SK-N-SH (cell line): ENCODE results near the gene ZMIZ2. TPM values are rescaled to one million over a fixed set of nuclear protein-coding genes. Genes with fewer than 3 reads are reported as not detected.

Experiments
- CTCF ChIA-PET: fragments of 300-600, 350-600 bp; formaldehyde crosslinking; extraction: SDS; loops from one replicate; lab custom pipeline; 2021; lab: Yijun Ruan, JAX
- POLR2A ChIA-PET: fragments of 350-600 bp; sonication (Branson Sonifier 250); formaldehyde crosslinking; extraction: SDS; loops from one replicate; lab custom pipeline; 2020; ENCODE audit warnings: antibody characterized with exemption, inconsistent platforms; lab: Yijun Ruan, JAX
- DNase-seq: peaks from one replicate; pipeline ENCODE4 v3.0.0; 2012
- H2AFZ ChIP-seq: fragments of 200-600 bp; sonication (generic); 2 replicates; pipeline ENCODE4 v1.8.1; 2016; ENCODE audit warnings: antibody characterized with exemption, mild to moderate bottlenecking, low read depth
- H3F3A ChIP-seq: fragments of 200-600 bp; sonication (generic); replicated peaks from 2 replicates; pipeline ENCODE3; 2016; ENCODE audit warnings: antibody characterized with exemption, mild to moderate bottlenecking; ENCODE audit not compliant: insufficient read depth
- H3K27ac ChIP-seq, 2 experiments: fragments of 200-500 bp in 1 of 2; fragments of 200-600 bp in 1 of 2; sonication (Bioruptor generic) in 1 of 2; sonication (generic), shearing (Covaris generic) in 1 of 2; 2 replicates each; pipeline versions ENCODE4 v1.5.1 to v1.6.1; 2014 to 2016; ENCODE audit warnings: low read depth in 2 of 2, inconsistent platforms in 1 of 2, low read length in 1 of 2, mild to moderate bottlenecking in 1 of 2, mixed read lengths in 1 of 2
- H3K27me3 ChIP-seq: fragments of 200-600 bp; sonication (generic), shearing (Covaris generic); 2 replicates; pipeline ENCODE4 v1.6.1; 2016; ENCODE audit warnings: mixed run types; ENCODE audit not compliant: insufficient read depth
- H3K36me3 ChIP-seq, 2 experiments: fragments of 200-500 bp in 1 of 2; fragments of 200-600 bp in 1 of 2; sonication (Bioruptor generic) in 1 of 2; sonication (generic) in 1 of 2; replicated peaks in 1 of 2; 2 replicates each; pipeline versions ENCODE3 to v1.5.1; 2014 to 2016; ENCODE audit warnings: low read length in 1 of 2, mild to moderate bottlenecking in 1 of 2; ENCODE audit not compliant: insufficient read depth in 2 of 2, control insufficient read depth in 1 of 2
- H3K4me1 ChIP-seq, 2 experiments: fragments of 200-500 bp in 1 of 2; fragments of 200-600 bp in 1 of 2; sonication (Bioruptor generic) in 1 of 2; sonication (generic), shearing (Covaris generic) in 1 of 2; 2 replicates each; pipeline versions ENCODE4 v1.5.1 to v1.6.1; 2014 to 2016; ENCODE audit warnings: low read depth in 1 of 2, low read length in 1 of 2, mixed run types in 1 of 2; ENCODE audit not compliant: insufficient read depth in 2 of 2, control insufficient read depth in 1 of 2
- H3K4me2 ChIP-seq: fragments of 200-600 bp; sonication (generic), shearing (Covaris generic); 2 replicates; pipeline ENCODE4 v1.6.1; 2017; ENCODE audit warnings: mixed run types
- H3K4me3 ChIP-seq, 2 experiments: fragments of 200-500 bp in 1 of 2; fragments of 200-600 bp in 1 of 2; sonication (Bioruptor generic) in 1 of 2; sonication (generic), shearing (Covaris generic) in 1 of 2; 2 replicates each; pipeline versions ENCODE4 v1.5.1 to v1.8.1; 2014 to 2016; ENCODE audit warnings: low read depth in 2 of 2, inconsistent platforms in 1 of 2, low read length in 1 of 2, mild to moderate bottlenecking in 1 of 2, mixed read lengths in 1 of 2, moderate library complexity in 1 of 2
- H3K79me2 ChIP-seq: fragments of 200-600 bp; sonication (generic); 2 replicates; pipeline ENCODE4 v1.8.1; 2017; ENCODE audit warnings: mild to moderate bottlenecking; ENCODE audit not compliant: insufficient read depth
- H3K9ac ChIP-seq: fragments of 200-600 bp; sonication (generic); 2 replicates; pipeline ENCODE4 v1.6.1; 2017; ENCODE audit warnings: mixed run types
- H3K9me2 ChIP-seq: fragments of 200-600 bp; sonication (generic); 2 replicates; pipeline ENCODE4 v1.6.1; 2017; ENCODE audit warnings: mixed run types
- H3K9me3 ChIP-seq: fragments of 200-600 bp; sonication (generic); 2 replicates; pipeline ENCODE4 v1.6.1; 2017; ENCODE audit warnings: mixed run types, mild to moderate bottlenecking, moderate library complexity
- H4K20me1 ChIP-seq: fragments of 200-600 bp; sonication (generic); 2 replicates; pipeline ENCODE4 v1.6.1; 2017; ENCODE audit warnings: mild to moderate bottlenecking, mixed run types; ENCODE audit not compliant: insufficient read depth
- ELF1 ChIP-seq: IDR thresholded peaks from 2 replicates; pipeline ENCODE4 v1.4.0; 2012
- EP300 ChIP-seq, 2 experiments: IDR thresholded peaks; 2 replicates each; pipeline versions ENCODE4 v1.4.0 to v1.6.1; 2012; ENCODE audit warnings: borderline replicate concordance in 1 of 2, low read depth in 1 of 2, low read length in 1 of 2
- EZH2phosphoT487 ChIP-seq: fragments of 200-600 bp; sonication (generic); IDR thresholded peaks from 2 replicates; pipeline ENCODE4 v1.6.1; 2017; ENCODE audit warnings: low read depth, mixed run types, mild to moderate bottlenecking, antibody characterized with exemption, moderate library complexity, borderline replicate concordance
- FOSL2 ChIP-seq: IDR thresholded peaks from 2 replicates; pipeline ENCODE4 v1.4.0; 2012; ENCODE audit warnings: low read depth, mild to moderate bottlenecking, moderate library complexity, borderline replicate concordance
- FOXJ3 ChIP-seq: sonication (generic); formaldehyde crosslinking; IDR thresholded peaks from 2 replicates; pipeline ENCODE4 v1.5.1; 2020; ENCODE audit warnings: mild to moderate bottlenecking, missing genetic modification reagents
- MAX ChIP-seq: IDR thresholded peaks from 2 replicates; pipeline ENCODE4 v1.4.0; 2012; ENCODE audit warnings: low read depth
- NFIC ChIP-seq: IDR thresholded peaks from 2 replicates; pipeline ENCODE4 v1.4.0; 2012; ENCODE audit warnings: borderline replicate concordance
- POLR2AphosphoS5 ChIP-seq: IDR thresholded peaks from 2 replicates; pipeline ENCODE4 v1.6.1; 2012; ENCODE audit warnings: low read depth, low read length
- RAD21 ChIP-seq: IDR thresholded peaks from 2 replicates; pipeline ENCODE4 v1.6.1; 2012; ENCODE audit warnings: mild to moderate bottlenecking, low read length
- RCOR1 ChIP-seq: fragments of 150-350 bp; IDR thresholded peaks from 2 replicates; pipeline ENCODE4 v1.6.1; 2017; ENCODE audit warnings: antibody characterized with exemption, low read length
- SMC3 ChIP-seq: IDR thresholded peaks from 2 replicates; pipeline ENCODE4 v1.6.1; 2012; ENCODE audit warnings: low read depth, low read length, improper control_type of control experiment
- TCF12 ChIP-seq: IDR thresholded peaks from 2 replicates; pipeline ENCODE4 v1.4.0; 2012
- TEAD4 ChIP-seq: IDR thresholded peaks from 2 replicates; pipeline ENCODE4 v1.4.0; 2012; ENCODE audit warnings: mild to moderate bottlenecking, borderline replicate concordance; ENCODE audit not compliant: insufficient read depth
- WGBS: methylation state at CpG from one replicate; pipeline ENCODE4 v1.1.6; 2017; ENCODE audit warnings: low lambda C conversion rate; 5-methylcytosine and 5-hydroxymethylcytosine counted together
- polyA plus RNA-seq, 3 experiments: library from polyadenylated mRNA; depleted of rRNA; stranded (reverse); fragments of >200 nt; gene quantifications; 2 replicates each; pipeline ENCODE4 v1.2.3, GENCODE V29; 2012
- TF ChIP-seq, protein P1 (sequence below): IDR thresholded peaks from 2 replicates; pipeline ENCODE4 v1.4.0; 2012; ENCODE audit warnings: low read depth, borderline replicate concordance
- TF ChIP-seq, protein P2 (sequence below): fragments of 150-350 bp; IDR thresholded peaks from 2 replicates; pipeline ENCODE4 v1.6.1; 2016; ENCODE audit warnings: mild to moderate bottlenecking, low read depth, low read length

Gene ZMIZ2
- polyA plus RNA-seq, 1 of the 3 experiments (the other 2 are of a cell fraction), result 18.1 TPM

DNA sequence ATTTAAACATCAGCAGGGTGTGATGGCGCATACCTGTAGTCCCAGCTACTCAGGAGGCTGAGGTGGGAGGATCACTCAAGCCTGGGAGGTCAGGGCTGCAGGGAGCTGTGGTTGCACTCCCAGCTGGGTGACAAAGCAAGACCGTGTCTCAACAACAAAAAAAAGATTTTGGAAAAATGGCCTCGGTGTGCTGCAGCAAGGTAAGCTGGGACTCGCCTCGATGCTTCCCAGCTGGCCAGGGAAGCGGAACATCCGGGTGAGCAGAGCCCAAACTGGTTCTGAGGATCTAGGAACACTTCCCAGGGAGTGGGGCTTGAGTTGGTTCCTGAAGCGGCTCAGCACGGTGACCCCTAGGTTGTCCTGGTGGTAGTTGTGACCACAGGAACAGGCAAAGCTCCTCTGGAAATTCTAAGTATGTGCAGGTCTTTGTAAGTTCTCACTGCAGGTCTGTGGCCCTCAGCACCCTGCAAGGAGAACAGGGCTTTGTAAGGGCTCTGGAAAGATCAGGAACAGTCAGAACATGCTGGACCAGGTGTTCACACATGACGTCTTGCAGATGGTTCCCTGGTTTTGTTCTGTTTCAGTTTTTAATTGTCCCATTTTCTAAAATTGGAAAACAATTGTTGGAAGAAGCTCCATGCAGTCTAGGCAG lies 38.6 kb upstream of the ZMIZ2 start:
- H3K9ac ChIP-seq, result no peak overlapping the region
- H3K79me2 ChIP-seq, result no peaks in the 10 kb centered on the region
- H3K4me3 ChIP-seq, result no peak overlapping the region
- no peaks in the 10 kb centered on the region for H4K20me1 ChIP-seq
- no peaks in the 10 kb centered on the region for H3K9me2 ChIP-seq
- peaks cover 0 to 26% of the 10 kb centered on the region in 2 experiments for H3K36me3 ChIP-seq
- no peak overlapping the region for H3K4me2 ChIP-seq
- ChIA-PET POLR2A (interaction anchor here (1.0 kb wide), 1 partner anchor 246 kb away, joined by 3 read pairs; no protein-coding TSS in a partner anchor), CTCF (interaction anchor here (0.8 to 1.1 kb wide), 2 partner anchors 8 to 40 kb away, joined by 3 read pairs; no protein-coding TSS in a partner anchor)
- H3K27me3 ChIP-seq, result no peaks in the 10 kb centered on the region
- no peaks in the 10 kb centered on the region for H3F3A ChIP-seq
- WGBS, result 96% methylated on average over 10 of the region's 10 CpGs
- H3K4me1 ChIP-seq, result no peaks in the 10 kb centered on the region; a peak in 1 of 4 replicates
- no peak overlapping the region for H3K27ac ChIP-seq
- TF ChIP-seq POLR2AphosphoS5 (0 out of 2 replicates have a peak, but pooled peaks have one; percentile 14), RAD21 (no peak)
- H3K9me3 ChIP-seq, result no peaks in the 10 kb centered on the region
- no peak overlapping the region for H2AFZ ChIP-seq
- no peak for DNase-seq

DNA sequence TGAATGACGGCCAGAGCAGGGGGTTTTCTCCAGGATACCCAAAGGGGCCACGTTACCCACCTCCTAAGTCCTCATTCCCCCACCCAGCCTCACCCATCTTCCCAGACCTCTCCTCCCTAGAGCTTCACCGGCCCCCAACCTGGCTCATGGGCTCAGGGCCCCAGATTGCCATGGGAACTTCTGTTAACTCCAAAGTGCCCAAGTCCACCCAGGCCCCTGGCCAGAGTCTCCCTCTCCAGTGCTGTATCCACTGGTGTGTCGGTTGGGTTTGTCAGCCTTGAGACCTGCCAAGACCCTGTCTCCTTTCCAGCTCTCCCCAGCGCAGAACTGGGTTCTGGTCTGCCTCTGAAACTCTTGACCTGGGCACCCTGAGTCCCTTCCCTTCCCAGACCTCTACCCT lies 37.1 kb upstream of the ZMIZ2 start:
- H3K79me2 ChIP-seq, result no peaks in the 10 kb centered on the region
- no peak overlapping the region for H2AFZ ChIP-seq
- 83% methylated on average over 4 of the region's 5 CpGs for WGBS
- TF ChIP-seq FOSL2 (no peak), FOXJ3 (CRISPR knock-in tag) (no peak), TEAD4 (no peak), EZH2phosphoT487 (no peak), TCF12 (no peak), EP300 (IDR thresholded peaks at IDR 0.05; ENCODE audit: borderline replicate concordance in 1 of 2, low read depth in 1 of 2, low read length in 1 of 2) (no peak), MAX (no peak), RCOR1 (no peak), NFIC (no peak), ELF1 (no peak), SMC3 (no peak)
- TF ChIP-seq, protein P1, sequence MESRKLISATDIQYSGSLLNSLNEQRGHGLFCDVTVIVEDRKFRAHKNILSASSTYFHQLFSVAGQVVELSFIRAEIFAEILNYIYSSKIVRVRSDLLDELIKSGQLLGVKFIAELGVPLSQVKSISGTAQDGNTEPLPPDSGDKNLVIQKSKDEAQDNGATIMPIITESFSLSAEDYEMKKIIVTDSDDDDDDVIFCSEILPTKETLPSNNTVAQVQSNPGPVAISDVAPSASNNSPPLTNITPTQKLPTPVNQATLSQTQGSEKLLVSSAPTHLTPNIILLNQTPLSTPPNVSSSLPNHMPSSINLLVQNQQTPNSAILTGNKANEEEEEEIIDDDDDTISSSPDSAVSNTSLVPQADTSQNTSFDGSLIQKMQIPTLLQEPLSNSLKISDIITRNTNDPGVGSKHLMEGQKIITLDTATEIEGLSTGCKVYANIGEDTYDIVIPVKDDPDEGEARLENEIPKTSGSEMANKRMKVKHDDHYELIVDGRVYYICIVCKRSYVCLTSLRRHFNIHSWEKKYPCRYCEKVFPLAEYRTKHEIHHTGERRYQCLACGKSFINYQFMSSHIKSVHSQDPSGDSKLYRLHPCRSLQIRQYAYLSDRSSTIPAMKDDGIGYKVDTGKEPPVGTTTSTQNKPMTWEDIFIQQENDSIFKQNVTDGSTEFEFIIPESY, result no peak
- TF ChIP-seq, protein P2, sequence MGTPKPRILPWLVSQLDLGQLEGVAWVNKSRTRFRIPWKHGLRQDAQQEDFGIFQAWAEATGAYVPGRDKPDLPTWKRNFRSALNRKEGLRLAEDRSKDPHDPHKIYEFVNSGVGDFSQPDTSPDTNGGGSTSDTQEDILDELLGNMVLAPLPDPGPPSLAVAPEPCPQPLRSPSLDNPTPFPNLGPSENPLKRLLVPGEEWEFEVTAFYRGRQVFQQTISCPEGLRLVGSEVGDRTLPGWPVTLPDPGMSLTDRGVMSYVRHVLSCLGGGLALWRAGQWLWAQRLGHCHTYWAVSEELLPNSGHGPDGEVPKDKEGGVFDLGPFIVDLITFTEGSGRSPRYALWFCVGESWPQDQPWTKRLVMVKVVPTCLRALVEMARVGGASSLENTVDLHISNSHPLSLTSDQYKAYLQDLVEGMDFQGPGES, result no peak
- H3K36me3 ChIP-seq, result peaks cover 0 to 26% of the 10 kb centered on the region in 2 experiments
- no peaks in the 10 kb centered on the region for H3K9me2 ChIP-seq
- CTCF ChIA-PET, result no interaction called here
- H3K4me3 ChIP-seq, result no peak overlapping the region
- H3K4me1 ChIP-seq, result no peaks in the 10 kb centered on the region; a peak in 1 of 4 replicates
- no peak for DNase-seq
- no peaks in the 10 kb centered on the region for H3K27me3 ChIP-seq
- H3F3A ChIP-seq, result no peaks in the 10 kb centered on the region
- POLR2A ChIA-PET, result no interaction called here
- no peak overlapping the region for H3K9ac ChIP-seq
- H3K27ac ChIP-seq, result no peak overlapping the region
- H4K20me1 ChIP-seq, result no peaks in the 10 kb centered on the region
- H3K4me2 ChIP-seq, result no peak overlapping the region
- H3K9me3 ChIP-seq, result no peaks in the 10 kb centered on the region
